Coronary artery (tissue), 2 donors: ENCODE measurements around the gene MYO7B.

Source experiments
- DNase-seq: peaks from one replicate; pipeline ENCODE4 v3.0.0-alpha.2; 2017; ENCODE audit warnings: low spot score
- H3K27ac ChIP-seq, 2 donors: fragments of 200-600 bp; sonication (generic); one replicate each; pipeline ENCODE4 v1.5.1; 2016 to 2019
- H3K4me3 ChIP-seq: fragments of 200-600 bp; sonication (generic); 2 replicates; pipeline ENCODE4 v1.5.1; 2016; ENCODE audit warnings: mild to moderate bottlenecking, moderate library complexity
- TF ChIP-seq, protein P1 (sequence below): fragments of 200-600 bp; sonication (generic); IDR thresholded peaks from one replicate; pipeline ENCODE4 v1.5.1; 2019; ENCODE audit warnings: antibody characterized with exemption

MYO7B gene

GRCh38 chr2:127643439-127644065 lies 108.1 kb downstream of the MYO7B start:
- TF ChIP-seq, protein P1, sequence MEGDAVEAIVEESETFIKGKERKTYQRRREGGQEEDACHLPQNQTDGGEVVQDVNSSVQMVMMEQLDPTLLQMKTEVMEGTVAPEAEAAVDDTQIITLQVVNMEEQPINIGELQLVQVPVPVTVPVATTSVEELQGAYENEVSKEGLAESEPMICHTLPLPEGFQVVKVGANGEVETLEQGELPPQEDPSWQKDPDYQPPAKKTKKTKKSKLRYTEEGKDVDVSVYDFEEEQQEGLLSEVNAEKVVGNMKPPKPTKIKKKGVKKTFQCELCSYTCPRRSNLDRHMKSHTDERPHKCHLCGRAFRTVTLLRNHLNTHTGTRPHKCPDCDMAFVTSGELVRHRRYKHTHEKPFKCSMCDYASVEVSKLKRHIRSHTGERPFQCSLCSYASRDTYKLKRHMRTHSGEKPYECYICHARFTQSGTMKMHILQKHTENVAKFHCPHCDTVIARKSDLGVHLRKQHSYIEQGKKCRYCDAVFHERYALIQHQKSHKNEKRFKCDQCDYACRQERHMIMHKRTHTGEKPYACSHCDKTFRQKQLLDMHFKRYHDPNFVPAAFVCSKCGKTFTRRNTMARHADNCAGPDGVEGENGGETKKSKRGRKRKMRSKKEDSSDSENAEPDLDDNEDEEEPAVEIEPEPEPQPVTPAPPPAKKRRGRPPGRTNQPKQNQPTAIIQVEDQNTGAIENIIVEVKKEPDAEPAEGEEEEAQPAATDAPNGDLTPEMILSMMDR, result no peak
- Histone ChIP-seq H3K27ac (peak overlapping the region; percentile 14 to 64), H3K4me3 (no peak overlapping the region)
- no peak for DNase-seq

DNA sequence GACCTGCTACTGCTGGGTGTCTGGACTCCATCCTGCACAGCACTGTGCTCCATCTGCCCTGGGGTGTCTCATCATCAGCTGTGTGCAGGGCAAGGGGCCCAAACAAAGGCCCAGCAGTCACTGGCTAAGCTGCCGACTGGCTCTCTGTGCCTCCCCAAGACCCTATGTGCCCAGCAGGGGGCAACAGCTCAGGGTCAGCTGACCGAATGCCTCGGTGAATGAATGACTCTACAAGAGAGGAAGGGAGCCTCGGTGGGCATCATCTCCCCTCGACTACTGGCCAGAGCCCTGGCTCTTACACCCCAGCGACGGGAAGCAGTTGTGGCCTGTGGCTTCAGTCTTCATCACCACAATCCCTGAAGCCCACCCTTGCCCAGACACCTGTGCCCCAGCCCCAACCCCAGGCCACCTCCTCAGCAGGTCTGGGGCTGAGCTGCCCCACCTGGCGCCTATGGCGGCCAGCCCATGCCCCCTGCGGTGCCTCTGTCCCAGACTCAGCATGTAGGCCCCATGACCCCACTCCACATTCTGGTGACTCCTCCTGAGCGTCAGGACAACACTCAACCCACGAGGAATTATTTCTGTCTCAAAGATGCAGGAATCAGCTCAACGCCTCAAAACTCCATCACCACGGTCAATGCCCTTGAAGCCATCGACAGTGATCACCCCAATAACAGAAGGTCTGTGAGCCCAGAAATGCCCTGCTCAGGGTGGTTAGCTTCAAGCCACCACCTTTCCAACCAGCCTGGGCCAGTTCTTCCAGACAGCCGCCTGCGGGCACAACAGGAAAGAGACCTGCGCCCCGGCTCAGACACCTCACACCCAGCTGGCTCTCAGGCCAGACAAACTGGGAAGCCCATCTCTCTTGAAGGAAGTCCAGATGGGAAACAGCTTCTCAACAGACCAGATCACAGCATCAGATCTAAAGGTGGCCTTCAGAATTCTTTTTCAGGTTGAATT lies 108.9 kb downstream of the MYO7B start:
- H3K4me3 ChIP-seq, result no peak overlapping the region
- peak overlapping the region; percentile 14 to 64 for H3K27ac ChIP-seq
- TF ChIP-seq, protein P1, result no peak
- DNase-seq, result no peak

DNA sequence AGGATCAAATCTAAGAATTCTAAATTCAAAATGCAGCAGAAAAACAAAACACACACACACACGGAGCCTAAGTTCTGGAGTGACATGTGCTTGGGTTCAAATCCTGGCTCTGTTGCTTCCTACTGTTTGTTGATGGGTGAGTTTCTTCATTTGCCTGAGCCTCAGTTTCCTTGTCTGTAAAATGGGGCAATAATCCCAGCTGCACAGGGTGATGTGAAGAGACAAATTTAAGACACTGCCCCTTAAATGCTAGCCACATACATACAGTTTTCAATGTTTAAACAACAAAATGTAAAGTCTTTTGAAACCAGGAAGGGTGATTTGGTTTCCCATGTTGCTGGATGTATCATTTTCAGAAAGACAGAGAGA lies 109.5 kb downstream of the MYO7B start:
- no peak for DNase-seq
- H3K27ac ChIP-seq, result no peak overlapping the region
- H3K4me3 ChIP-seq, result no peak overlapping the region
- TF ChIP-seq, protein P1, result no peak

GRCh38 chr2:127645395-127646291 lies 110.2 kb downstream of the MYO7B start, which contains the start of gene GPR17:
TSS of gene GPR17 (plus strand) at chr2:127646153. CDS start at chr2:127650736, 4,583 bp downstream.
- peak within 1 kb of the TSS; percentile 81 to 87 for H3K27ac ChIP-seq
- TF ChIP-seq, protein P1, result no peak
- no peak within 1 kb of the TSS for H3K4me3 ChIP-seq
- no peak for DNase-seq

GRCh38 chr2:127646487-127647241 lies 111.2 kb downstream of the MYO7B start:
- H3K4me3 ChIP-seq, result no peak overlapping the region
- DNase-seq, result no peak
- peak overlapping the region; percentile 81 to 87 for H3K27ac ChIP-seq
- TF ChIP-seq, protein P1, result no peak
